ENCODE data around the gene LDHD. TPM values are rescaled to one million over a fixed set of nuclear protein-coding genes. Genes with fewer than 3 reads are reported as not detected.

LDHD gene
- total RNA-seq, 2 donors from 2014 or later: 28.8 to 65.6 TPM

- no peak for TF ChIP-seq CTCF (IDR thresholded peaks at IDR 0.05)
- no peak for DNase-seq (ENCODE audit: low spot score)
- Histone ChIP-seq H3K36me3 (peaks cover 8% of the 10 kb centered on the region), H3K9me3 (no peaks in the 10 kb centered on the region), H3K27me3 (no peaks in the 10 kb centered on the region), H3K4me3 (no peak overlapping the region), H3K4me1 (peaks cover 0 to 26% of the 10 kb centered on the region in 2 donors), H3K27ac (no peak overlapping the region)
These were observed 17.4 kb downstream of the LDHD start for GRCh38 chr16:75099075-75099667.

- Histone ChIP-seq H3K9me3 (no peaks in the 10 kb centered on the region), H3K27me3 (no peaks in the 10 kb centered on the region), H3K4me3 (no peak overlapping the region), H3K4me1 (peaks cover 0 to 26% of the 10 kb centered on the region in 2 donors), H3K27ac (no peak overlapping the region), H3K36me3 (peaks cover 14% of the 10 kb centered on the region)
- no peak for TF ChIP-seq CTCF (IDR thresholded peaks at IDR 0.05)
- no peak for DNase-seq (ENCODE audit: low spot score)
These were observed 18.4 kb downstream of the LDHD start for GRCh38 chr16:75097941-75098901.

GRCh38 chr16:75097191-75097761, 19.3 kb downstream of the LDHD start:
- no peak overlapping the region for H3K27ac ChIP-seq
- no peaks in the 10 kb centered on the region for H3K27me3 ChIP-seq
- H3K36me3 ChIP-seq: peaks cover 14% of the 10 kb centered on the region
- H3K4me3 ChIP-seq: no peak overlapping the region
- no peaks in the 10 kb centered on the region for H3K9me3 ChIP-seq
- DNase-seq (ENCODE audit: low spot score): no peak
- no peak for TF ChIP-seq CTCF (IDR thresholded peaks at IDR 0.05)
- peaks cover 0 to 26% of the 10 kb centered on the region in 2 donors for H3K4me1 ChIP-seq

GRCh38 chr16:75096656-75097055, 19.9 kb downstream of the LDHD start:
- H3K27ac ChIP-seq: no peak overlapping the region
- no peaks in the 10 kb centered on the region for H3K9me3 ChIP-seq
- no peaks in the 10 kb centered on the region for H3K27me3 ChIP-seq
- DNase-seq (ENCODE audit: low spot score): no peak
- H3K4me3 ChIP-seq: no peak overlapping the region
- peaks cover 14% of the 10 kb centered on the region for H3K36me3 ChIP-seq
- peaks cover 0 to 26% of the 10 kb centered on the region in 2 donors for H3K4me1 ChIP-seq
- no peak for TF ChIP-seq CTCF (IDR thresholded peaks at IDR 0.05)

- no peak overlapping the region for H3K27ac ChIP-seq
- no peak for TF ChIP-seq CTCF (IDR thresholded peaks at IDR 0.05)
- H3K27me3 ChIP-seq: no peaks in the 10 kb centered on the region
- peaks cover 0 to 25% of the 10 kb centered on the region in 2 donors for H3K4me1 ChIP-seq
- H3K36me3 ChIP-seq: peaks cover 14% of the 10 kb centered on the region
- no peak for DNase-seq (ENCODE audit: low spot score)
- H3K9me3 ChIP-seq: no peaks in the 10 kb centered on the region
- no peak overlapping the region for H3K4me3 ChIP-seq
These were observed 21.4 kb downstream of the LDHD start for GRCh38 chr16:75095204-75095621.

Measured in right atrium auricular region (tissue), 2 donors.